Transverse colon (tissue), 3 donors: ENCODE results near the gene RBFOX2.

Experiments used
- EP300 ChIP-seq: sonication (generic); formaldehyde crosslinking; IDR thresholded peaks from one replicate; pipeline ENCODE4 v1.6.1; 2017; ENCODE audit warnings: antibody characterized with exemption, low read depth
- POLR2A ChIP-seq: fragments of 450-650 bp; IDR thresholded peaks from one replicate; pipeline ENCODE4 v1.6.1; 2016; ENCODE audit warnings: antibody characterized with exemption, mild to moderate bottlenecking, moderate library complexity
- TF ChIP-seq, protein P1 (sequence below), 5 experiments: fragments of 200-600 bp in 3 of 5; fragments of 450-650 bp in 2 of 5; sonication (generic) in 3 of 5; IDR thresholded peaks; 1 replicate in 2 of 5; 2 replicates in 3 of 5; pipeline ENCODE4 v1.5.1; 2016 to 2017; ENCODE audit warnings: antibody characterized with exemption in 5 of 5, inconsistent platforms in 3 of 5, mild to moderate bottlenecking in 2 of 5, moderate library complexity in 1 of 5

DNA sequence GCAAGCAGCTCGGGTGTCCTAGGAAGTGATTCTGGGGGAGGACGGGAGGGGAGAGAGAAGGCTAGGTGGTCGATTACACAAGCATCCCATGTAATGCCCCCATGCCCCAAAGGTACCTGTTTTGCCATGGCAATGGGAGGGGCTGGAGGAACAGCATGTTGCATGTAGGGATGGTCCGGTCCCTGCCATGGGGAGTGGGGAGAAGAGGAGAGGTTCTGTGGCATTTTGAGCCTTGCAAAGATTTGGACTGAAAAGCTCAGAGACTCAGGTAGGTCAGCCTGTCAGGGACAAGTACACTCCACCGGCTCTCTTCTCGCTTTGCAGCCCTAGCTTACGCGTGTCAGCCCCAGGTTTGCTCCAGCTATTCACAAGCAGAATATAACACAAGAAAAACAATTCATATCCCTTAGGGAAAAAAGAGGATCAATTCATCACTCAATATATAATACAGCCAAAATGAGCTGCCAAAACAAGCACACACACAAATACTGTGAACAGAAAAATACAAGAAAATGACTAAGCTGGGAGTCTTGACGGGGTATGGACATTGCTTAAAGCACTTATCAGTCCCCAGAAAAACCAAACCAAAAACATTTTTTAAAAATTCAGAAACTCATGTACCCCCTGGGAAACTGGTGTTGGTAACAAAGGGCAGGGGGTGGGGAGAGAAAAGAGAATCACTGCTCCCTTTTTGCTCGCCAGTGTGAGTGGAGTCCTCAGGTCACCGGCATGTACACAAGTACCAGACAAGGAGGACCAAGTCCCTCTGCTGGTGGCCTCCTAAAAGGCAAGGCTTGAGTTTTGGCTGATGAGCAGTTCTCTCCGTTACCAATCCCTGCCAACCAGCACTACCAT, 289.3 kb downstream of the RBFOX2 start:
- TF ChIP-seq, protein P1, sequence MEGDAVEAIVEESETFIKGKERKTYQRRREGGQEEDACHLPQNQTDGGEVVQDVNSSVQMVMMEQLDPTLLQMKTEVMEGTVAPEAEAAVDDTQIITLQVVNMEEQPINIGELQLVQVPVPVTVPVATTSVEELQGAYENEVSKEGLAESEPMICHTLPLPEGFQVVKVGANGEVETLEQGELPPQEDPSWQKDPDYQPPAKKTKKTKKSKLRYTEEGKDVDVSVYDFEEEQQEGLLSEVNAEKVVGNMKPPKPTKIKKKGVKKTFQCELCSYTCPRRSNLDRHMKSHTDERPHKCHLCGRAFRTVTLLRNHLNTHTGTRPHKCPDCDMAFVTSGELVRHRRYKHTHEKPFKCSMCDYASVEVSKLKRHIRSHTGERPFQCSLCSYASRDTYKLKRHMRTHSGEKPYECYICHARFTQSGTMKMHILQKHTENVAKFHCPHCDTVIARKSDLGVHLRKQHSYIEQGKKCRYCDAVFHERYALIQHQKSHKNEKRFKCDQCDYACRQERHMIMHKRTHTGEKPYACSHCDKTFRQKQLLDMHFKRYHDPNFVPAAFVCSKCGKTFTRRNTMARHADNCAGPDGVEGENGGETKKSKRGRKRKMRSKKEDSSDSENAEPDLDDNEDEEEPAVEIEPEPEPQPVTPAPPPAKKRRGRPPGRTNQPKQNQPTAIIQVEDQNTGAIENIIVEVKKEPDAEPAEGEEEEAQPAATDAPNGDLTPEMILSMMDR (IDR thresholded peaks at IDR 0.05): peak in 1 of 5 experiments; percentile 14
- no peak for TF ChIP-seq POLR2A
- TF ChIP-seq EP300: no peak
